Breast epithelium (tissue), 3 donors: ENCODE data around the gene CRTC3.

Experiments used
- POLR2A ChIP-seq: fragments of 450-650 bp; IDR thresholded peaks from one replicate; pipeline ENCODE4 v1.6.1; 2016; ENCODE audit warnings: antibody characterized with exemption, mild to moderate bottlenecking, moderate library complexity
- POLR2AphosphoS5 ChIP-seq, 3 donors: sonication (generic); formaldehyde crosslinking; IDR thresholded peaks; one replicate each; pipeline ENCODE4 v1.6.1; 2017; ENCODE audit warnings: antibody characterized with exemption in 3 of 3
- TF ChIP-seq, protein P1 (sequence below), 3 donors: fragments of 450-650 bp; IDR thresholded peaks; one replicate each; pipeline ENCODE4 v1.5.1; 2016 to 2017; ENCODE audit warnings: antibody characterized with exemption in 3 of 3, mild to moderate bottlenecking in 3 of 3, moderate library complexity in 3 of 3

DNA sequence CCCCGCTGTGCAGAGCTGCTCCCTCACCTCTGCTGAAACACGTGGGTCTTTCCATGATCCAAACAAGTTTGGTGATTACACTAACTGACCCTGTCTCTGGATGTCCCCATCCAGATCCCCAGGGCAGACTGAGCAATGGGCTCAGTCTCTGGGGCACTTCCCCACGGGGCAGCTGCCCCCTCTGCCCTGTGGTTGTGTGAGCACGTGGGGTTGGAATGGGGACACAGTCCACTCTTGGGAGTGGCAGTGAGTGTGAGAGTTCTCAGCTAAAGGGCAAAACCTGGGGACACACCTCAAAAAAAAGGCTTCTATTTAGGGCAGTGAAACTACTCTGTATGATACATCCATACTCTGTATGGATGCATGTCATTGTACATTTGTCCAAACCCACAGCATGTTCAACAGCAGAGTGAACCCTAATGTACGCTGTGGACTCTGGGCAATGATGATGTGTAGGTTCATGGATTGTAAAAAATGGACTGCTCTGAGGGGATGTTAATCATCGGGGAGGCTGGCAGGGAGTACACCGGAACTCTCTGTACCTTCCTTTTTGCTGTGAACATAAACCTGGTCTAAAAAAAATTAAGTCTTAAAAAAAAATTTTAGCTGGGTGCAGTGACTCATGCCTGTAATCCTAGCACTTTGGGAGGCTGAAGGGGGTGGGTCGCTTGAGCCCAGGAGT lies 137.5 kb downstream of the CRTC3 start:
- TF ChIP-seq, protein P1, sequence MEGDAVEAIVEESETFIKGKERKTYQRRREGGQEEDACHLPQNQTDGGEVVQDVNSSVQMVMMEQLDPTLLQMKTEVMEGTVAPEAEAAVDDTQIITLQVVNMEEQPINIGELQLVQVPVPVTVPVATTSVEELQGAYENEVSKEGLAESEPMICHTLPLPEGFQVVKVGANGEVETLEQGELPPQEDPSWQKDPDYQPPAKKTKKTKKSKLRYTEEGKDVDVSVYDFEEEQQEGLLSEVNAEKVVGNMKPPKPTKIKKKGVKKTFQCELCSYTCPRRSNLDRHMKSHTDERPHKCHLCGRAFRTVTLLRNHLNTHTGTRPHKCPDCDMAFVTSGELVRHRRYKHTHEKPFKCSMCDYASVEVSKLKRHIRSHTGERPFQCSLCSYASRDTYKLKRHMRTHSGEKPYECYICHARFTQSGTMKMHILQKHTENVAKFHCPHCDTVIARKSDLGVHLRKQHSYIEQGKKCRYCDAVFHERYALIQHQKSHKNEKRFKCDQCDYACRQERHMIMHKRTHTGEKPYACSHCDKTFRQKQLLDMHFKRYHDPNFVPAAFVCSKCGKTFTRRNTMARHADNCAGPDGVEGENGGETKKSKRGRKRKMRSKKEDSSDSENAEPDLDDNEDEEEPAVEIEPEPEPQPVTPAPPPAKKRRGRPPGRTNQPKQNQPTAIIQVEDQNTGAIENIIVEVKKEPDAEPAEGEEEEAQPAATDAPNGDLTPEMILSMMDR (IDR thresholded peaks at IDR 0.05) = no peak
- TF ChIP-seq POLR2A (no peak), POLR2AphosphoS5 (IDR thresholded peaks at IDR 0.05) (no peak)
